Chondrocyte (in vitro differentiated cells): ENCODE measurements around the gene BEST3. TPM values are rescaled to one million over a fixed set of nuclear protein-coding genes. Genes with fewer than 3 reads are reported as not detected.
A peak's percentile ranks its signal among the peaks of the same experiment; 100 is the strongest.
"Not testable (repeated sequence)": the region's sequence is repeated elsewhere in the genome, so short reads cannot be mapped to it uniquely, and the experiment has no call there.

Experiments
- DNase-seq: peaks from one replicate; pipeline ENCODE4 v3.0.0; 2021; ENCODE audit warnings: mixed read lengths, low spot score
- H3K27ac Mint-ChIP-seq: one replicate; pipeline ENCODE4 v1.8.0; 2021; ENCODE audit warnings: mild to moderate bottlenecking, moderate library complexity, mixed read lengths; ENCODE audit not compliant: unreplicated experiment
- H3K27me3 Mint-ChIP-seq: 2 replicates; pipeline ENCODE4 v1.8.0; 2021; ENCODE audit warnings: low read depth, mixed read lengths
- H3K36me3 Mint-ChIP-seq: 2 replicates; pipeline ENCODE4 v1.8.0; 2021; ENCODE audit warnings: low read depth, mixed read lengths
- H3K4me1 Mint-ChIP-seq: 2 replicates; pipeline ENCODE4 v1.8.0; 2021; ENCODE audit warnings: low read depth, mild to moderate bottlenecking, mixed read lengths
- H3K4me3 Mint-ChIP-seq: one replicate; pipeline ENCODE4 v1.8.0; 2021; ENCODE audit warnings: mild to moderate bottlenecking, moderate library complexity, mixed read lengths; ENCODE audit not compliant: unreplicated experiment
- H3K9me3 Mint-ChIP-seq: 2 replicates; pipeline ENCODE4 v1.8.0; 2021; ENCODE audit warnings: low read depth, mixed read lengths
- CTCF ChIP-seq: fragments of 200-600 bp; sonication (generic); IDR thresholded peaks from 2 replicates; pipeline ENCODE4 v1.5.0; 2021; ENCODE audit warnings: antibody characterized with exemption, mild to moderate bottlenecking, moderate library complexity
- total RNA-seq: library from RNA; stranded (reverse); gene quantifications from 3 replicates; pipeline ENCODE4 v1.2.1, GENCODE V29; 2021

BEST3 gene
- total RNA-seq, 1 donor from 2014 or later: 0.20 TPM

- TF ChIP-seq CTCF: no peak
- no peak for DNase-seq
- Mint-ChIP-seq H3K27me3 (no peaks in the 10 kb centered on the region), H3K9me3 (no peaks in the 10 kb centered on the region), H3K36me3 (no peaks in the 10 kb centered on the region), H3K4me3 (no peak overlapping the region), H3K4me1 (peaks cover 19% of the 10 kb centered on the region), H3K27ac (no peak overlapping the region)
Observed at GRCh38 chr12:69666798-69667197, 32.3 kb downstream of the BEST3 start.

- not testable (repeated sequence) for DNase-seq, H3K9me3 Mint-ChIP-seq, H3K27ac Mint-ChIP-seq, H3K27me3 Mint-ChIP-seq, H3K4me3 Mint-ChIP-seq, H3K36me3 Mint-ChIP-seq
- peaks cover 12% of the 10 kb centered on the region for H3K4me1 Mint-ChIP-seq
- TF ChIP-seq CTCF: peak; percentile 74
Observed at GRCh38 chr12:69664930-69665377, 34.1 kb downstream of the BEST3 start.

- Mint-ChIP-seq H3K4me1 (peaks cover 12% of the 10 kb centered on the region), H3K9me3 (no peaks in the 10 kb centered on the region), H3K4me3 (no peak overlapping the region), H3K27ac (no peak overlapping the region), H3K27me3 (no peaks in the 10 kb centered on the region), H3K36me3 (no peaks in the 10 kb centered on the region)
- no peak for TF ChIP-seq CTCF
- no peak for DNase-seq
Observed at GRCh38 chr12:69663726-69664125, 35.4 kb downstream of the BEST3 start.

GRCh38 chr12:69662764-69663163 is 36.3 kb downstream of the BEST3 start:
- peaks cover 19% of the 10 kb centered on the region for H3K4me1 Mint-ChIP-seq
- H3K27ac Mint-ChIP-seq: no peak overlapping the region
- H3K36me3 Mint-ChIP-seq: no peaks in the 10 kb centered on the region
- H3K9me3 Mint-ChIP-seq: no peaks in the 10 kb centered on the region
- no peaks in the 10 kb centered on the region for H3K27me3 Mint-ChIP-seq
- no peak for DNase-seq
- no peak overlapping the region for H3K4me3 Mint-ChIP-seq
- no peak for TF ChIP-seq CTCF

- Mint-ChIP-seq H3K4me1 (peaks cover 30% of the 10 kb centered on the region), H3K27ac (no peak overlapping the region), H3K4me3 (no peak overlapping the region), H3K27me3 (no peaks in the 10 kb centered on the region), H3K36me3 (no peaks in the 10 kb centered on the region), H3K9me3 (no peaks in the 10 kb centered on the region)
- DNase-seq: no peak
- TF ChIP-seq CTCF: no peak
Observed at GRCh38 chr12:69661386-69661785, 37.7 kb downstream of the BEST3 start.
